ENCODE measurements around the gene TMEM170B. TPM values are rescaled to one million over a fixed set of nuclear protein-coding genes. Genes with fewer than 3 reads are reported as not detected.

Gene TMEM170B
- total RNA-seq, 1 experiment from 2014 or later = 1.0 TPM

- DNase-seq (ENCODE audit: low read depth, low spot score) = no peak
- POLR2A ChIA-PET = no interaction called here
- Histone ChIP-seq H3K4me1 (ENCODE audit: control insufficient read depth in 1 of 2, insufficient read depth in 2 of 2, low read length in 2 of 2) (peaks cover 2 to 12% of the 10 kb centered on the region in 2 experiments; a peak in 3 of 4 replicates), H3K9me2 (ENCODE audit: insufficient read depth) (no peaks in the 10 kb centered on the region), H3K27ac (ENCODE audit: low read depth, low read length) (no peak overlapping the region), H3K4me3 (replicated peaks in 1 of 2; ENCODE audit: low read depth in 1 of 2, low read length in 2 of 2) (no peak overlapping the region), H3K9ac (ENCODE audit: low read length) (no peak overlapping the region), H3K36me3 (ENCODE audit: control insufficient read depth in 1 of 2, insufficient read depth in 2 of 2, low read length in 2 of 2) (no peaks in the 10 kb centered on the region), H3K4me2 (ENCODE audit: low read length) (no peak overlapping the region), H4K20me1 (ENCODE audit: insufficient read depth) (no peaks in the 10 kb centered on the region), H3K79me2 (ENCODE audit: insufficient read depth, low read length) (no peaks in the 10 kb centered on the region), H3K27me3 (ENCODE audit: insufficient read depth, low read length) (no peaks in the 10 kb centered on the region), H2AFZ (ENCODE audit: low read depth, low read length, poor library complexity, severe bottlenecking) (no peak overlapping the region), H3K9me3 (ENCODE audit: control insufficient read depth in 1 of 2, insufficient read depth in 1 of 2, low read depth in 1 of 2, low read length in 2 of 2) (no peaks in the 10 kb centered on the region)
- no peak for TF ChIP-seq EZH2phosphoT487 (IDR thresholded peaks at IDR 0.05; ENCODE audit: borderline replicate concordance)
- TF ChIP-seq CEBPB (IDR thresholded peaks at IDR 0.05; ENCODE audit: low read depth) = no peak
- no peak for TF ChIP-seq FOSL1 (IDR thresholded peaks at IDR 0.05; ENCODE audit: low read depth)
- TF ChIP-seq SIN3A (IDR thresholded peaks at IDR 0.05; ENCODE audit: low read depth) = no peak
- no peak for TF ChIP-seq CBX3 (IDR thresholded peaks at IDR 0.05; ENCODE audit: low read depth)
- no peak for TF ChIP-seq CTCF (IDR thresholded peaks at IDR 0.05 in 2 of 3, conservative IDR thresholded peaks at IDR 0.05 in 1 of 3; ENCODE audit: borderline replicate concordance in 1 of 3, insufficient read depth in 1 of 3, low read depth in 2 of 3, low read length in 2 of 3)
- TF ChIP-seq POLR2AphosphoS5 (IDR thresholded peaks at IDR 0.05; ENCODE audit: low read depth, low read length) = no peak
- TF ChIP-seq JUND (IDR thresholded peaks at IDR 0.05) = no peak
- no peak for TF ChIP-seq YY1 (IDR thresholded peaks at IDR 0.05; ENCODE audit: extremely low read depth, insufficient replicate concordance, low read depth, low read length)
- intact Hi-C loops (cut with micrococcal nuclease) = no loop called here
- no peak for ATAC-seq
- CTCF ChIA-PET = interaction anchor here (0.8 kb wide), 1 partner anchor 10 kb away, joined by 3 read pairs; no protein-coding TSS in a partner anchor
- RAD21 ChIA-PET (ENCODE audit: low non-redundant PET in 1 of 2, low total read pairs in 2 of 2, uncharacterized antibody in 2 of 2, unreplicated experiment in 2 of 2) = no interaction called here
- no TSS peak for BruUV-seq (replicated peaks)
Observed at GRCh38 chr6:11606332-11606731, 68.8 kb downstream of the TMEM170B start.

GRCh38 chr6:11607383-11607782 is 69.8 kb downstream of the TMEM170B start:
- Histone ChIP-seq H3K4me2 (ENCODE audit: low read length) (no peak overlapping the region), H2AFZ (ENCODE audit: low read depth, low read length, poor library complexity, severe bottlenecking) (no peak overlapping the region), H3K4me1 (ENCODE audit: control insufficient read depth in 1 of 2, insufficient read depth in 2 of 2, low read length in 2 of 2) (peaks cover under 1 to 5% of the 10 kb centered on the region in 2 experiments; a peak in 3 of 4 replicates), H3K9ac (ENCODE audit: low read length) (no peak overlapping the region), H3K79me2 (ENCODE audit: insufficient read depth, low read length) (no peaks in the 10 kb centered on the region), H3K9me3 (ENCODE audit: control insufficient read depth in 1 of 2, insufficient read depth in 1 of 2, low read depth in 1 of 2, low read length in 2 of 2) (no peaks in the 10 kb centered on the region), H4K20me1 (ENCODE audit: insufficient read depth) (no peaks in the 10 kb centered on the region), H3K36me3 (ENCODE audit: control insufficient read depth in 1 of 2, insufficient read depth in 2 of 2, low read length in 2 of 2) (no peaks in the 10 kb centered on the region), H3K9me2 (ENCODE audit: insufficient read depth) (no peaks in the 10 kb centered on the region), H3K27me3 (ENCODE audit: insufficient read depth, low read length) (no peaks in the 10 kb centered on the region), H3K4me3 (replicated peaks in 1 of 2; ENCODE audit: low read depth in 1 of 2, low read length in 2 of 2) (no peak overlapping the region), H3K27ac (ENCODE audit: low read depth, low read length) (no peak overlapping the region)
- ChIA-PET CTCF (no interaction called here), POLR2A (no interaction called here), RAD21 (ENCODE audit: low non-redundant PET in 1 of 2, low total read pairs in 2 of 2, uncharacterized antibody in 2 of 2, unreplicated experiment in 2 of 2) (no interaction called here)
- no TSS peak for BruUV-seq (replicated peaks)
- no peak for DNase-seq (ENCODE audit: low read depth, low spot score)
- ATAC-seq = no peak
- intact Hi-C loops (cut with micrococcal nuclease) = no loop called here
- TF ChIP-seq ZFX (IDR thresholded peaks at IDR 0.05) (no peak), POLR2A (IDR thresholded peaks at IDR 0.05; ENCODE audit: borderline replicate concordance, extremely low read depth, insufficient read depth, insufficient read length) (no peak), RAD21 (IDR thresholded peaks at IDR 0.05; ENCODE audit: low read depth) (no peak), ELF1 (IDR thresholded peaks at IDR 0.05; ENCODE audit: borderline replicate concordance, low read depth) (no peak), SP1 (IDR thresholded peaks at IDR 0.05; ENCODE audit: low read depth) (no peak), ATF3 (IDR thresholded peaks at IDR 0.05) (no peak), TCF7L2 (IDR thresholded peaks at IDR 0.05; ENCODE audit: borderline replicate concordance, extremely low read depth, insufficient read depth, insufficient read length) (no peak), SIN3A (IDR thresholded peaks at IDR 0.05; ENCODE audit: low read depth) (no peak), EZH2 (IDR thresholded peaks at IDR 0.05) (no peak), ZNF274 (IDR thresholded peaks at IDR 0.05; ENCODE audit: low read depth, low read length) (no peak), EZH2phosphoT487 (IDR thresholded peaks at IDR 0.05; ENCODE audit: borderline replicate concordance) (no peak), CEBPB (IDR thresholded peaks at IDR 0.05; ENCODE audit: low read depth) (no peak), FOSL1 (IDR thresholded peaks at IDR 0.05; ENCODE audit: low read depth) (no peak), MAX (IDR thresholded peaks at IDR 0.05) (no peak), YY1 (IDR thresholded peaks at IDR 0.05; ENCODE audit: extremely low read depth, insufficient replicate concordance, low read depth, low read length) (no peak)

Data from HCT116 (cell line).